ENCODE results near the gene ST6GAL1. TPM values are rescaled to one million over a fixed set of nuclear protein-coding genes. Genes with fewer than 3 reads are reported as not detected.

The ST6GAL1 gene
- total and polyA plus RNA-seq, 2 of the 13 experiments (the other 11 are each of a cell fraction or from before 2014, with no cell fraction given): 79.9 to 164 TPM

GRCh38 chr3:187041362-187042307, 111.3 kb downstream of the ST6GAL1 start (continued):
- TF ChIP-seq, protein P1, sequence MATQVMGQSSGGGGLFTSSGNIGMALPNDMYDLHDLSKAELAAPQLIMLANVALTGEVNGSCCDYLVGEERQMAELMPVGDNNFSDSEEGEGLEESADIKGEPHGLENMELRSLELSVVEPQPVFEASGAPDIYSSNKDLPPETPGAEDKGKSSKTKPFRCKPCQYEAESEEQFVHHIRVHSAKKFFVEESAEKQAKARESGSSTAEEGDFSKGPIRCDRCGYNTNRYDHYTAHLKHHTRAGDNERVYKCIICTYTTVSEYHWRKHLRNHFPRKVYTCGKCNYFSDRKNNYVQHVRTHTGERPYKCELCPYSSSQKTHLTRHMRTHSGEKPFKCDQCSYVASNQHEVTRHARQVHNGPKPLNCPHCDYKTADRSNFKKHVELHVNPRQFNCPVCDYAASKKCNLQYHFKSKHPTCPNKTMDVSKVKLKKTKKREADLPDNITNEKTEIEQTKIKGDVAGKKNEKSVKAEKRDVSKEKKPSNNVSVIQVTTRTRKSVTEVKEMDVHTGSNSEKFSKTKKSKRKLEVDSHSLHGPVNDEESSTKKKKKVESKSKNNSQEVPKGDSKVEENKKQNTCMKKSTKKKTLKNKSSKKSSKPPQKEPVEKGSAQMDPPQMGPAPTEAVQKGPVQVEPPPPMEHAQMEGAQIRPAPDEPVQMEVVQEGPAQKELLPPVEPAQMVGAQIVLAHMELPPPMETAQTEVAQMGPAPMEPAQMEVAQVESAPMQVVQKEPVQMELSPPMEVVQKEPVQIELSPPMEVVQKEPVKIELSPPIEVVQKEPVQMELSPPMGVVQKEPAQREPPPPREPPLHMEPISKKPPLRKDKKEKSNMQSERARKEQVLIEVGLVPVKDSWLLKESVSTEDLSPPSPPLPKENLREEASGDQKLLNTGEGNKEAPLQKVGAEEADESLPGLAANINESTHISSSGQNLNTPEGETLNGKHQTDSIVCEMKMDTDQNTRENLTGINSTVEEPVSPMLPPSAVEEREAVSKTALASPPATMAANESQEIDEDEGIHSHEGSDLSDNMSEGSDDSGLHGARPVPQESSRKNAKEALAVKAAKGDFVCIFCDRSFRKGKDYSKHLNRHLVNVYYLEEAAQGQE (IDR thresholded peaks at IDR 0.05; ENCODE audit: borderline replicate concordance in 1 of 2, low read depth in 1 of 2, low read length in 2 of 2): peak in 1 of 2 experiments; percentile 52; a peak in 1 of 4 replicates
- TF ChIP-seq SMC3 (IDR thresholded peaks at IDR 0.05; ENCODE audit: low read length) (peak; percentile 29; the same call in 1 of the 2 replicates), GABPA (IDR thresholded peaks at IDR 0.05; ENCODE audit: low read depth, low read length) (no peak), GABPA (CRISPR knock-in tag; IDR thresholded peaks at IDR 0.05; ENCODE audit: low read depth) (peak; percentile 70), ZNF609 (CRISPR knock-in tag; IDR thresholded peaks at IDR 0.05; ENCODE audit: borderline replicate concordance) (peak; percentile 91), ADNP (CRISPR knock-in tag; IDR thresholded peaks at IDR 0.05) (0 out of 2 replicates have a peak, but pooled peaks have one; percentile 30), ZNF335 (CRISPR knock-in tag; IDR thresholded peaks at IDR 0.05) (peak; percentile 46; the same call in 1 of the 2 replicates), YEATS2 (CRISPR knock-in tag; IDR thresholded peaks at IDR 0.05; ENCODE audit: borderline replicate concordance) (peak; percentile 40; the same call in 1 of the 2 replicates), KAT8 (CRISPR knock-in tag; IDR thresholded peaks at IDR 0.05) (peak; percentile 67; the same call in 1 of the 2 replicates), ELF3 (CRISPR knock-in tag; IDR thresholded peaks at IDR 0.05) (peak; percentile 70), ZNF12 (CRISPR knock-in tag; IDR thresholded peaks at IDR 0.05) (no peak), HMG20A (CRISPR knock-in tag; IDR thresholded peaks at IDR 0.05; ENCODE audit: borderline replicate concordance) (peak; percentile 100), ZMYM2 (CRISPR knock-in tag; IDR thresholded peaks at IDR 0.05) (0 out of 2 replicates have a peak, but pooled peaks have one; percentile 40)
- TF ChIP-seq, protein P2, sequence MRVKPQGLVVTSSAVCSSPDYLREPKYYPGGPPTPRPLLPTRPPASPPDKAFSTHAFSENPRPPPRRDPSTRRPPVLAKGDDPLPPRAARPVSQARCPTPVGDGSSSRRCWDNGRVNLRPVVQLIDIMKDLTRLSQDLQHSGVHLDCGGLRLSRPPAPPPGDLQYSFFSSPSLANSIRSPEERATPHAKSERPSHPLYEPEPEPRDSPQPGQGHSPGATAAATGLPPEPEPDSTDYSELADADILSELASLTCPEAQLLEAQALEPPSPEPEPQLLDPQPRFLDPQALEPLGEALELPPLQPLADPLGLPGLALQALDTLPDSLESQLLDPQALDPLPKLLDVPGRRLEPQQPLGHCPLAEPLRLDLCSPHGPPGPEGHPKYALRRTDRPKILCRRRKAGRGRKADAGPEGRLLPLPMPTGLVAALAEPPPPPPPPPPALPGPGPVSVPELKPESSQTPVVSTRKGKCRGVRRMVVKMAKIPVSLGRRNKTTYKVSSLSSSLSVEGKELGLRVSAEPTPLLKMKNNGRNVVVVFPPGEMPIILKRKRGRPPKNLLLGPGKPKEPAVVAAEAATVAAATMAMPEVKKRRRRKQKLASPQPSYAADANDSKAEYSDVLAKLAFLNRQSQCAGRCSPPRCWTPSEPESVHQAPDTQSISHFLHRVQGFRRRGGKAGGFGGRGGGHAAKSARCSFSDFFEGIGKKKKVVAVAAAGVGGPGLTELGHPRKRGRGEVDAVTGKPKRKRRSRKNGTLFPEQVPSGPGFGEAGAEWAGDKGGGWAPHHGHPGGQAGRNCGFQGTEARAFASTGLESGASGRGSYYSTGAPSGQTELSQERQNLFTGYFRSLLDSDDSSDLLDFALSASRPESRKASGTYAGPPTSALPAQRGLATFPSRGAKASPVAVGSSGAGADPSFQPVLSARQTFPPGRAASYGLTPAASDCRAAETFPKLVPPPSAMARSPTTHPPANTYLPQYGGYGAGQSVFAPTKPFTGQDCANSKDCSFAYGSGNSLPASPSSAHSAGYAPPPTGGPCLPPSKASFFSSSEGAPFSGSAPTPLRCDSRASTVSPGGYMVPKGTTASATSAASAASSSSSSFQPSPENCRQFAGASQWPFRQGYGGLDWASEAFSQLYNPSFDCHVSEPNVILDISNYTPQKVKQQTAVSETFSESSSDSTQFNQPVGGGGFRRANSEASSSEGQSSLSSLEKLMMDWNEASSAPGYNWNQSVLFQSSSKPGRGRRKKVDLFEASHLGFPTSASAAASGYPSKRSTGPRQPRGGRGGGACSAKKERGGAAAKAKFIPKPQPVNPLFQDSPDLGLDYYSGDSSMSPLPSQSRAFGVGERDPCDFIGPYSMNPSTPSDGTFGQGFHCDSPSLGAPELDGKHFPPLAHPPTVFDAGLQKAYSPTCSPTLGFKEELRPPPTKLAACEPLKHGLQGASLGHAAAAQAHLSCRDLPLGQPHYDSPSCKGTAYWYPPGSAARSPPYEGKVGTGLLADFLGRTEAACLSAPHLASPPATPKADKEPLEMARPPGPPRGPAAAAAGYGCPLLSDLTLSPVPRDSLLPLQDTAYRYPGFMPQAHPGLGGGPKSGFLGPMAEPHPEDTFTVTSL (CRISPR knock-in tag; IDR thresholded peaks at IDR 0.05; ENCODE audit: borderline replicate concordance): peak; percentile 93; the same call in 1 of the 2 replicates

All from HepG2 (cell line).